Epidermal melanocyte (primary cell): ENCODE results near the gene SYT17.

ENCODE experiments used
- DNase-seq: peaks from one replicate; pipeline ENCODE4 v3.0.0; 2011; ENCODE audit warnings: low spot score; ENCODE audit not compliant: insufficient read length

The SYT17 gene

GRCh38 chr16:19254611-19255010, 86.6 kb downstream of the SYT17 start:
- DNase-seq = no peak

GRCh38 chr16:19264123-19264673, 96.2 kb downstream of the SYT17 start:
- no peak for DNase-seq

GRCh38 chr16:19265380-19265930, 97.4 kb downstream of the SYT17 start:
- no peak for DNase-seq

- no peak for DNase-seq
Measured at GRCh38 chr16:19266774-19267173, 98.7 kb downstream of the SYT17 start.

GRCh38 chr16:19269098-19269497, 101.1 kb downstream of the SYT17 start:
- DNase-seq = no peak

GRCh38 chr16:19274165-19274797, 106.2 kb downstream of the SYT17 start:
- DNase-seq = no peak

- DNase-seq = no peak
Measured at GRCh38 chr16:19278403-19278802, 110.4 kb downstream of the SYT17 start.

- no peak for DNase-seq
Measured at GRCh38 chr16:19281246-19281645, 113.2 kb downstream of the SYT17 start.

GRCh38 chr16:19282101-19282500, 114.1 kb downstream of the SYT17 start:
- no peak for DNase-seq

- DNase-seq = no peak
Measured at GRCh38 chr16:19283637-19284036, 115.6 kb downstream of the SYT17 start.

GRCh38 chr16:19284207-19284606, 116.2 kb downstream of the SYT17 start:
- DNase-seq = no peak

GRCh38 chr16:19285431-19285830, 117.4 kb downstream of the SYT17 start, which contains the start of gene CLEC19A:
TSS of gene CLEC19A (plus strand) at chr16:19285731. CDS start at chr16:19285852, 121 bp downstream.
- no peak for DNase-seq

- no peak for DNase-seq
Measured at GRCh38 chr16:19286827-19287226, 118.8 kb downstream of the SYT17 start.

GRCh38 chr16:19287241-19287640, 119.2 kb downstream of the SYT17 start:
- no peak for DNase-seq

GRCh38 chr16:19288872-19289799, 121.1 kb downstream of the SYT17 start:
- DNase-seq = no peak

- DNase-seq = no peak
Measured at GRCh38 chr16:19289811-19290485, 121.9 kb downstream of the SYT17 start.

- no peak for DNase-seq
Measured at GRCh38 chr16:19290860-19291259, 122.8 kb downstream of the SYT17 start.

- no peak for DNase-seq
Measured at GRCh38 chr16:19291475-19291874, 123.4 kb downstream of the SYT17 start.

- DNase-seq = no peak
Measured at GRCh38 chr16:19292186-19292585, 124.1 kb downstream of the SYT17 start.

GRCh38 chr16:19294156-19294649, 126.2 kb downstream of the SYT17 start:
- no peak for DNase-seq

- DNase-seq = no peak
Measured at GRCh38 chr16:19295393-19295792, 127.4 kb downstream of the SYT17 start.
